Left renal cortex interstitium (tissue), 4 donors: ENCODE results near the gene TRAK2. TPM values are rescaled to one million over a fixed set of nuclear protein-coding genes. Genes with fewer than 3 reads are reported as not detected.
"Not testable (repeated sequence)": the region's sequence is repeated elsewhere in the genome, so short reads cannot be mapped to it uniquely, and the experiment has no call there.

ENCODE experiments used
- DNase-seq, 4 donors: peaks; one replicate each; pipeline ENCODE4 v3.0.0-alpha.2; 2013; ENCODE audit warnings: low read depth in 4 of 4, low spot score in 2 of 4, missing footprints in 1 of 4
- polyA plus RNA-seq, 4 donors: library from polyadenylated mRNA; unstranded; fragments of 120-200 nt; gene quantifications; one replicate each; pipeline ENCODE4 v1.2.1, GENCODE V29; 2013; ENCODE audit not compliant: insufficient read length in 4 of 4

The TRAK2 gene
- polyA plus RNA-seq, 4 donors, result 37.4 to 46.8 (median 41.7) TPM

GRCh38 chr2:201415149-201415548, 36.1 kb downstream of the TRAK2 start:
- no peak for DNase-seq

- no peak for DNase-seq
Measured at GRCh38 chr2:201414099-201415023, 36.9 kb downstream of the TRAK2 start.

GRCh38 chr2:201413552-201413951, 37.7 kb downstream of the TRAK2 start:
- DNase-seq, result no peak

- no peak for DNase-seq
Measured at GRCh38 chr2:201413143-201413542, 38.1 kb downstream of the TRAK2 start.

- no peak for DNase-seq
Measured at GRCh38 chr2:201411421-201411820, 39.8 kb downstream of the TRAK2 start.

- no peak for DNase-seq
Measured at GRCh38 chr2:201408931-201409330, 42.3 kb downstream of the TRAK2 start.

GRCh38 chr2:201407265-201407664, 44.0 kb downstream of the TRAK2 start:
- no peak for DNase-seq

GRCh38 chr2:201406077-201406662, 45.1 kb downstream of the TRAK2 start:
- DNase-seq, result peak in 1 of 4 donors; percentile 29

- no peak for DNase-seq
Measured at GRCh38 chr2:201404699-201405280, 46.5 kb downstream of the TRAK2 start.

GRCh38 chr2:201403880-201404279, 47.4 kb downstream of the TRAK2 start:
- DNase-seq, result no peak

GRCh38 chr2:201402651-201403562, 48.4 kb downstream of the TRAK2 start:
- DNase-seq, result no peak

- DNase-seq, result no peak
Measured at GRCh38 chr2:201401815-201402214, 49.4 kb downstream of the TRAK2 start.

GRCh38 chr2:201396595-201396994, 54.7 kb downstream of the TRAK2 start:
- no peak for DNase-seq

GRCh38 chr2:201383136-201383535, 68.1 kb downstream of the TRAK2 start:
- DNase-seq, result no peak

GRCh38 chr2:201378496-201379397, 72.5 kb downstream of the TRAK2 start:
- no peak for DNase-seq

- no peak for DNase-seq
Measured at GRCh38 chr2:201377218-201377617, 74.0 kb downstream of the TRAK2 start.

- no peak for DNase-seq
Measured at GRCh38 chr2:201369775-201370174, 81.5 kb downstream of the TRAK2 start.

GRCh38 chr2:201369318-201369717, 81.9 kb downstream of the TRAK2 start:
- not testable (repeated sequence) for DNase-seq

GRCh38 chr2:201366146-201366545, 85.1 kb downstream of the TRAK2 start:
- DNase-seq, result no peak
